ENCODE data around the gene RMI2. TPM values are rescaled to one million over a fixed set of nuclear protein-coding genes. Genes with fewer than 3 reads are reported as not detected.
A peak's percentile ranks its signal among the peaks of the same experiment; 100 is the strongest.

RMI2 gene
- total RNA-seq, 1 donor from 2014 or later, result 2.6 TPM

GRCh38 chr16:11326084-11326736 is 19.0 kb upstream of the RMI2 start:
- Histone ChIP-seq H3K4me3 (ENCODE audit: low read depth, low read length) (no peak overlapping the region), H3K36me3 (ENCODE audit: control insufficient read depth, insufficient read depth, low read length) (no peaks in the 10 kb centered on the region), H3K27me3 (ENCODE audit: control insufficient read depth, insufficient read depth, low read length) (no peaks in the 10 kb centered on the region)
- FAIRE-seq, result no peak
- no peak for TF ChIP-seq CTCF (IDR thresholded peaks at IDR 0.05; ENCODE audit: insufficient read depth, low read length, severe bottlenecking)
- DNase-seq (ENCODE audit: low read depth), result no peak

GRCh38 chr16:11326737-11327276 is 18.5 kb upstream of the RMI2 start:
- FAIRE-seq (no peak), DNase-seq (ENCODE audit: low read depth) (no peak)
- H3K27me3 ChIP-seq (ENCODE audit: control insufficient read depth, insufficient read depth, low read length), result no peaks in the 10 kb centered on the region
- H3K36me3 ChIP-seq (ENCODE audit: control insufficient read depth, insufficient read depth, low read length), result no peaks in the 10 kb centered on the region
- H3K4me3 ChIP-seq (ENCODE audit: low read depth, low read length), result no peak overlapping the region
- TF ChIP-seq CTCF (IDR thresholded peaks at IDR 0.05; ENCODE audit: insufficient read depth, low read length, severe bottlenecking), result no peak

GRCh38 chr16:11327277-11328171 is 17.7 kb upstream of the RMI2 start:
- no peak for TF ChIP-seq CTCF (IDR thresholded peaks at IDR 0.05; ENCODE audit: insufficient read depth, low read length, severe bottlenecking)
- H3K36me3 ChIP-seq (ENCODE audit: control insufficient read depth, insufficient read depth, low read length), result no peaks in the 10 kb centered on the region
- H3K27me3 ChIP-seq (ENCODE audit: control insufficient read depth, insufficient read depth, low read length), result no peaks in the 10 kb centered on the region
- H3K4me3 ChIP-seq (ENCODE audit: low read depth, low read length), result no peak overlapping the region
- DNase-seq (ENCODE audit: low read depth) (no peak), FAIRE-seq (no peak)

- Histone ChIP-seq H3K4me3 (ENCODE audit: low read depth, low read length) (no peak overlapping the region), H3K36me3 (ENCODE audit: control insufficient read depth, insufficient read depth, low read length) (no peaks in the 10 kb centered on the region), H3K27me3 (ENCODE audit: control insufficient read depth, insufficient read depth, low read length) (no peaks in the 10 kb centered on the region)
- peak; percentile 73 for DNase-seq (ENCODE audit: low read depth)
- TF ChIP-seq CTCF (IDR thresholded peaks at IDR 0.05; ENCODE audit: insufficient read depth, low read length, severe bottlenecking), result no peak
- no peak for FAIRE-seq
These were observed 16.8 kb upstream of the RMI2 start for GRCh38 chr16:11328172-11329070.

- DNase-seq (ENCODE audit: low read depth), result no peak
- H3K27me3 ChIP-seq (ENCODE audit: control insufficient read depth, insufficient read depth, low read length), result no peaks in the 10 kb centered on the region
- TF ChIP-seq CTCF (IDR thresholded peaks at IDR 0.05; ENCODE audit: insufficient read depth, low read length, severe bottlenecking), result no peak
- H3K4me3 ChIP-seq (ENCODE audit: low read depth, low read length), result no peak overlapping the region
- no peaks in the 10 kb centered on the region for H3K36me3 ChIP-seq (ENCODE audit: control insufficient read depth, insufficient read depth, low read length)
- no peak for FAIRE-seq
These were observed 16.2 kb upstream of the RMI2 start for GRCh38 chr16:11329071-11329491.
